OCI-LY7 (cell line): ENCODE results near the gene C16orf89. TPM values are rescaled to one million over a fixed set of nuclear protein-coding genes. Genes with fewer than 3 reads are reported as not detected.
A peak's percentile ranks its signal among the peaks of the same experiment; 100 is the strongest.
"Not testable (repeated sequence)": the region's sequence is repeated elsewhere in the genome, so short reads cannot be mapped to it uniquely, and the experiment has no call there.

ENCODE experiments used
- Bru-seq: library from RNA; stranded (reverse); fragments of 400-500 nt; gene quantifications from one replicate; lab custom pipeline; 2021; lab: Mats Ljungman, UMichigan
- BruChase-seq, 2 experiments: library from RNA; stranded (reverse); fragments of 400-500 nt; gene quantifications; one replicate each; lab custom pipeline; 2021; lab: Mats Ljungman, UMichigan
- BruUV-seq: library from RNA; stranded (reverse); fragments of 400-500 nt; replicated peaks from 2 replicates; lab custom pipeline; 2021; lab: Mats Ljungman, UMichigan
- CTCF ChIA-PET: fragments of 300-600 bp; sonication (Branson Sonifier 250); formaldehyde crosslinking; loops from one replicate; lab custom pipeline; 2022; ENCODE audit warnings: antibody characterized with exemption; ENCODE audit not compliant: unreplicated experiment; lab: Charles Lee
- POLR2A ChIA-PET: fragments of 300-600 bp; sonication (Branson Sonifier 250); formaldehyde crosslinking; loops from one replicate; lab custom pipeline; 2022; ENCODE audit warnings: antibody characterized with exemption; lab: Charles Lee
- DNase-seq: peaks from one replicate; pipeline ENCODE4 v3.0.0-alpha.2; 2015; ENCODE audit warnings: low spot score
- H2AFZ ChIP-seq: fragments of 200-600 bp; sonication (generic), shearing (Covaris generic); 2 replicates; pipeline ENCODE4 v1.6.1; 2014; ENCODE audit warnings: mild to moderate bottlenecking, antibody characterized with exemption, low read length, moderate library complexity
- H3K27ac ChIP-seq: fragments of 200-600 bp; sonication (generic); 2 replicates; pipeline ENCODE4 v1.5.1; 2014; ENCODE audit warnings: mixed run types, low read depth, mild to moderate bottlenecking, moderate library complexity, low read length, inconsistent platforms; ENCODE audit not compliant: poor library complexity, severe bottlenecking
- H3K36me3 ChIP-seq: fragments of 200-600 bp; sonication (generic); 2 replicates; pipeline ENCODE4 v1.6.1; 2014; ENCODE audit warnings: mild to moderate bottlenecking, antibody characterized with exemption, low read length, moderate library complexity, mixed read lengths; ENCODE audit not compliant: insufficient read depth
- H3K4me1 ChIP-seq: fragments of 200-600 bp; sonication (generic); 2 replicates; pipeline ENCODE4 v1.5.1; 2014; ENCODE audit warnings: mild to moderate bottlenecking, low read length; ENCODE audit not compliant: insufficient read depth, poor library complexity, severe bottlenecking
- H3K4me2 ChIP-seq: fragments of 200-600 bp; sonication (generic); 2 replicates; pipeline ENCODE4 v1.6.1; 2014; ENCODE audit warnings: mild to moderate bottlenecking, low read length
- H3K4me3 ChIP-seq: fragments of 200-600 bp; sonication (generic); 2 replicates; pipeline ENCODE4 v1.5.1; 2014; ENCODE audit warnings: mild to moderate bottlenecking, low read depth, low read length; ENCODE audit not compliant: poor library complexity, severe bottlenecking
- H3K79me2 ChIP-seq: fragments of 200-600 bp; sonication (generic); 2 replicates; pipeline ENCODE4 v1.6.1; 2016; ENCODE audit warnings: low read depth, mild to moderate bottlenecking, low read length, moderate library complexity, mixed read lengths; ENCODE audit not compliant: insufficient read depth
- H3K9me2 ChIP-seq: fragments of 200-600 bp; sonication (generic); 2 replicates; pipeline ENCODE4 v1.6.1; 2016; ENCODE audit warnings: mild to moderate bottlenecking, low read length, mixed read lengths; ENCODE audit not compliant: insufficient read depth
- H3K9me3 ChIP-seq: fragments of 200-600 bp; sonication (generic); 2 replicates; pipeline ENCODE4 v1.6.1; 2014; ENCODE audit warnings: mild to moderate bottlenecking, mixed run types, low read length, mixed read lengths
- H4K20me1 ChIP-seq: fragments of 200-600 bp; sonication (generic); 2 replicates; pipeline ENCODE4 v1.6.1; 2014; ENCODE audit warnings: mild to moderate bottlenecking, antibody characterized with exemption, low read length, moderate library complexity, mixed read lengths; ENCODE audit not compliant: insufficient read depth
- EZH2phosphoT487 ChIP-seq: fragments of 200-600 bp; sonication (generic); IDR thresholded peaks from 2 replicates; pipeline ENCODE4 v1.6.1; 2018; ENCODE audit warnings: low read depth, borderline replicate concordance, mild to moderate bottlenecking, mixed run types, antibody characterized with exemption, low read length, moderate library complexity, mixed read lengths
- intact Hi-C: fragments of 100-400 bp; cut with micrococcal nuclease; formaldehyde crosslinking; loops from one replicate; pipeline ENCODE4 v1.10.0; 2022; ENCODE audit not compliant: unreplicated experiment
- long read RNA-seq: library from polyadenylated mRNA; stranded (forward); transcript quantifications from one replicate; pipeline ENCODE4 v2.0.0, GENCODE V29; 2022
- total RNA-seq, 2 experiments: library from RNA; depleted of rRNA in 1 of 2; stranded (reverse); fragments of >200 nt in 1 of 2; shearing (Covaris generic) in 1 of 2; gene quantifications; 2 replicates each; pipeline ENCODE4 v1.2.3, GENCODE V29; 2014 to 2022
- TF ChIP-seq, protein P1 (sequence below): fragments of 200-600 bp; sonication (generic); conservative IDR thresholded peaks from 2 replicates; pipeline ENCODE4 v1.5.1; 2014; ENCODE audit warnings: mild to moderate bottlenecking, antibody characterized with exemption, low read length, moderate library complexity, mixed read lengths

C16orf89 gene, protein sequence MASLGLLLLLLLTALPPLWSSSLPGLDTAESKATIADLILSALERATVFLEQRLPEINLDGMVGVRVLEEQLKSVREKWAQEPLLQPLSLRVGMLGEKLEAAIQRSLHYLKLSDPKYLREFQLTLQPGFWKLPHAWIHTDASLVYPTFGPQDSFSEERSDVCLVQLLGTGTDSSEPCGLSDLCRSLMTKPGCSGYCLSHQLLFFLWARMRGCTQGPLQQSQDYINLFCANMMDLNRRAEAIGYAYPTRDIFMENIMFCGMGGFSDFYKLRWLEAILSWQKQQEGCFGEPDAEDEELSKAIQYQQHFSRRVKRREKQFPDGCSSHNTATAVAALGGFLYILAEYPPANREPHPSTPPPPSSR
- total RNA-seq (2014; rRNA removed; shearing (Covaris generic)) (not detected in 2 replicates), total RNA-seq (2022) (not detected in 2 replicates), Bru-seq, nascent RNA (not detected), BruChase-seq, experiment 1, labeled RNA remaining after a 6-hour chase (not detected), BruChase-seq, experiment 2, labeled RNA remaining after a 2-hour chase (percentile 6 among the genes with signal in this experiment)
- long read RNA-seq, partial matches to known transcripts, result 0 of 1 reads
- long read RNA-seq, other reads (novel, unspliced or antisense), result 1 of 1 reads

DNA sequence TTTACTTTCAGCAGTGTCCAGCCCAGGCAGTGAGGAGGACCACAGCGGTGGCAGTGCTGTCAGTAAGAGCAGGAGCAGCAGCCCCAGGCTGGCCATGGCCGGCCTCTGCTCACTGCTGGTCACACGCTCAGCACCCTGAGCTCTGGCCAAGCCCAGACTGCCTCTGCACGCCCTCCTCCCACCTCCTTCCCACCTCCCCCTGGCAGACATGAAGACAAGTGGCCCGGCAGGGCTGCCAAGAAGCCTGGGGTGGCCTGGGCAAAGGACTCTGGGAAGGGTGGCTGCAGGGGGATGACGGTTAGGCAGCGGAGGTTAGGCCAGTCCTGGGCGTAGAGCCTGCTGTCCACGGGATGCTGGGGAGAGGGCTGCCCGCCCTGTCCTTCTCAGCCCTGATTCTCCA lies at the start of gene C16orf89:
Gene C16orf89, minus strand, starts transcription at position 144 of the 400 bp plus-strand sequence. Its CDS starts 48 bp downstream, at position 96.
- TF ChIP-seq, protein P1, sequence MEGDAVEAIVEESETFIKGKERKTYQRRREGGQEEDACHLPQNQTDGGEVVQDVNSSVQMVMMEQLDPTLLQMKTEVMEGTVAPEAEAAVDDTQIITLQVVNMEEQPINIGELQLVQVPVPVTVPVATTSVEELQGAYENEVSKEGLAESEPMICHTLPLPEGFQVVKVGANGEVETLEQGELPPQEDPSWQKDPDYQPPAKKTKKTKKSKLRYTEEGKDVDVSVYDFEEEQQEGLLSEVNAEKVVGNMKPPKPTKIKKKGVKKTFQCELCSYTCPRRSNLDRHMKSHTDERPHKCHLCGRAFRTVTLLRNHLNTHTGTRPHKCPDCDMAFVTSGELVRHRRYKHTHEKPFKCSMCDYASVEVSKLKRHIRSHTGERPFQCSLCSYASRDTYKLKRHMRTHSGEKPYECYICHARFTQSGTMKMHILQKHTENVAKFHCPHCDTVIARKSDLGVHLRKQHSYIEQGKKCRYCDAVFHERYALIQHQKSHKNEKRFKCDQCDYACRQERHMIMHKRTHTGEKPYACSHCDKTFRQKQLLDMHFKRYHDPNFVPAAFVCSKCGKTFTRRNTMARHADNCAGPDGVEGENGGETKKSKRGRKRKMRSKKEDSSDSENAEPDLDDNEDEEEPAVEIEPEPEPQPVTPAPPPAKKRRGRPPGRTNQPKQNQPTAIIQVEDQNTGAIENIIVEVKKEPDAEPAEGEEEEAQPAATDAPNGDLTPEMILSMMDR, result no peak
- no peak for TF ChIP-seq EZH2phosphoT487
- H3K4me3 ChIP-seq, result no peak within 1 kb of the TSS
- intact Hi-C loops, result no loop called here
- no peak within 1 kb of the TSS for H2AFZ ChIP-seq
- CTCF ChIA-PET, result no interaction called here
- no peaks in the 10 kb centered on the region for H3K79me2 ChIP-seq
- H4K20me1 ChIP-seq, result no peaks in the 10 kb centered on the region
- no peak for DNase-seq
- H3K4me1 ChIP-seq, result peaks cover under 1% of the 10 kb centered on the region
- POLR2A ChIA-PET, result no interaction called here
- BruUV-seq, result no TSS peak
- H3K9me3 ChIP-seq, result no peaks in the 10 kb centered on the region
- no peaks in the 10 kb centered on the region for H3K9me2 ChIP-seq
- no peaks in the 10 kb centered on the region for H3K36me3 ChIP-seq
- no peak within 1 kb of the TSS for H3K27ac ChIP-seq
- H3K4me2 ChIP-seq, result no peak within 1 kb of the TSS

DNA sequence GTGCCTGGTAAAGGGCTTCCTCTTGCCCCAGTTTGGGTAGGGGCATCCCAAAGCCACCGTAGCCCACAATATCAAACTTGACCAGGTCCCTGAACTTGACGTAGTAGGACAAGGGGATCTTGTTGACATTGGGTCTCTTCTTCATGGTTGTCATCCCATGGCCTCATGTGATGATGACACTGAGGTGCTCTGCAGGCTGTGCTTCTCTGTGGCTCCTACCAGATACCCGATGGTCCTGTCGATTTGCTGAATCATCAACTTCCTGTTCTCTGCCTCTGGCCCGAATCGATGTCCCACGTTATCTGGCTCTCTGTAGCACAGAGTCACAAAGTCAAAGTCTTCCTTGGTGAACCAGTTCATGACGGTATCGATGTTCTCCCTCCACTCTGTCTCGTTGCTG lies 45.2 kb upstream of the C16orf89 start:
- H3K4me2 ChIP-seq, intact Hi-C loops, DNase-seq, H3K27ac ChIP-seq, H3K4me1 ChIP-seq, H3K79me2 ChIP-seq, BruUV-seq, CTCF ChIA-PET, H2AFZ ChIP-seq, H3K36me3 ChIP-seq, H3K9me2 ChIP-seq, H3K9me3 ChIP-seq, POLR2A ChIA-PET, H4K20me1 ChIP-seq, H3K4me3 ChIP-seq: not testable (repeated sequence)

GRCh38 chr16:5108505-5109158 lies 42.9 kb upstream of the C16orf89 start:
- BruUV-seq, result no TSS peak
- no peak overlapping the region for H2AFZ ChIP-seq
- H3K4me2 ChIP-seq, result no peak overlapping the region
- DNase-seq, result no peak
- H3K4me3 ChIP-seq, result no peak overlapping the region
- no peak overlapping the region for H3K27ac ChIP-seq
- ChIA-PET CTCF (no interaction called here), POLR2A (no interaction called here)
- intact Hi-C loops, result no loop called here
- TF ChIP-seq EZH2phosphoT487, result no peak
- TF ChIP-seq, protein P1, result no peak
- no peaks in the 10 kb centered on the region for H3K9me2 ChIP-seq
- H3K79me2 ChIP-seq, result no peaks in the 10 kb centered on the region
- no peaks in the 10 kb centered on the region for H3K36me3 ChIP-seq
- H3K9me3 ChIP-seq, result no peaks in the 10 kb centered on the region
- no peaks in the 10 kb centered on the region for H4K20me1 ChIP-seq
- H3K4me1 ChIP-seq, result no peaks in the 10 kb centered on the region

GRCh38 chr16:5105039-5105438 lies 39.3 kb upstream of the C16orf89 start:
- H4K20me1 ChIP-seq, intact Hi-C loops, H3K27ac ChIP-seq, BruUV-seq, H3K9me2 ChIP-seq, H3K9me3 ChIP-seq, DNase-seq, H3K4me1 ChIP-seq, H2AFZ ChIP-seq, H3K36me3 ChIP-seq, H3K4me3 ChIP-seq, H3K79me2 ChIP-seq, POLR2A ChIA-PET, CTCF ChIA-PET, H3K4me2 ChIP-seq: not testable (repeated sequence)
